ENCODE results near the gene NRXN3.

The NRXN3 gene

GRCh38 chr14:78857974-78858373, 687.8 kb downstream of the NRXN3 start:
- no peak for TF ChIP-seq CTCF (IDR thresholded peaks at IDR 0.05; ENCODE audit: extremely low read depth, missing control alignments)
- no peak for DNase-seq (ENCODE audit: low spot score)

GRCh38 chr14:78863143-78863542, 693.0 kb downstream of the NRXN3 start:
- peak; percentile 14 for DNase-seq (ENCODE audit: low spot score)
- no peak for TF ChIP-seq CTCF (IDR thresholded peaks at IDR 0.05; ENCODE audit: extremely low read depth, missing control alignments)

GRCh38 chr14:78872837-78873236, 702.7 kb downstream of the NRXN3 start:
- DNase-seq (ENCODE audit: low spot score): no peak
- TF ChIP-seq CTCF (IDR thresholded peaks at IDR 0.05; ENCODE audit: extremely low read depth, missing control alignments): no peak

GRCh38 chr14:78873581-78873980, 703.4 kb downstream of the NRXN3 start:
- DNase-seq (ENCODE audit: low spot score): no peak
- no peak for TF ChIP-seq CTCF (IDR thresholded peaks at IDR 0.05; ENCODE audit: extremely low read depth, missing control alignments)

- TF ChIP-seq CTCF (IDR thresholded peaks at IDR 0.05; ENCODE audit: extremely low read depth, missing control alignments): no peak
- no peak for DNase-seq (ENCODE audit: low spot score)
These were observed 704.9 kb downstream of the NRXN3 start for GRCh38 chr14:78875049-78875448.

GRCh38 chr14:78885884-78886283, 715.7 kb downstream of the NRXN3 start:
- TF ChIP-seq CTCF (IDR thresholded peaks at IDR 0.05; ENCODE audit: extremely low read depth, missing control alignments): no peak
- no peak for DNase-seq (ENCODE audit: low spot score)

- no peak for DNase-seq (ENCODE audit: low spot score)
- no peak for TF ChIP-seq CTCF (IDR thresholded peaks at IDR 0.05; ENCODE audit: extremely low read depth, missing control alignments)
These were observed 727.3 kb downstream of the NRXN3 start for GRCh38 chr14:78897443-78897842.

Data from GM20000 (cell line).